Lower leg skin (tissue), 4 donors: ENCODE measurements around the gene MZB1. TPM values are rescaled to one million over a fixed set of nuclear protein-coding genes. Genes with fewer than 3 reads are reported as not detected.

Experiments
- DNase-seq, 2 donors: peaks; one replicate each; pipeline ENCODE4 v3.0.0-alpha.2; 2019; ENCODE audit warnings: low spot score in 2 of 2
- H3K4me3 ChIP-seq: fragments of 200-600 bp; sonication (generic); 2 replicates; pipeline ENCODE4 v1.5.1; 2017; ENCODE audit warnings: mild to moderate bottlenecking, low read depth; ENCODE audit not compliant: poor library complexity, severe bottlenecking
- POLR2A ChIP-seq, 2 donors: fragments of 450-650 bp; IDR thresholded peaks; one replicate each; pipeline ENCODE4 v1.6.1; 2016 to 2017; ENCODE audit warnings: antibody characterized with exemption in 2 of 2, mild to moderate bottlenecking in 1 of 2, moderate library complexity in 1 of 2
- WGBS, 2 donors: methylation state at CpG; one replicate each; pipeline ENCODE4 v1.1.5; 2018; 5-methylcytosine and 5-hydroxymethylcytosine counted together
- intact Hi-C: fragments of 100-400 bp; cut with DNase I; formaldehyde crosslinking; loops from one replicate; pipeline ENCODE4 v1.15.0; 2023; ENCODE audit warnings: low total_unique reads
- total RNA-seq, 4 donors: library from RNA; depleted of rRNA; stranded (reverse); fragments of >200 nt; gene quantifications; one replicate each; pipeline ENCODE4 v1.1.0, GENCODE V29; 2016
- TF ChIP-seq, protein P1 (sequence below), 3 donors: fragments of 450-650 bp; IDR thresholded peaks; one replicate each; pipeline ENCODE4 v1.5.1; 2016; ENCODE audit warnings: antibody characterized with exemption in 3 of 3, mild to moderate bottlenecking in 3 of 3, moderate library complexity in 2 of 3

Gene MZB1
- total RNA-seq, 4 donors from 2014 or later: not detected

- TF ChIP-seq, protein P1, sequence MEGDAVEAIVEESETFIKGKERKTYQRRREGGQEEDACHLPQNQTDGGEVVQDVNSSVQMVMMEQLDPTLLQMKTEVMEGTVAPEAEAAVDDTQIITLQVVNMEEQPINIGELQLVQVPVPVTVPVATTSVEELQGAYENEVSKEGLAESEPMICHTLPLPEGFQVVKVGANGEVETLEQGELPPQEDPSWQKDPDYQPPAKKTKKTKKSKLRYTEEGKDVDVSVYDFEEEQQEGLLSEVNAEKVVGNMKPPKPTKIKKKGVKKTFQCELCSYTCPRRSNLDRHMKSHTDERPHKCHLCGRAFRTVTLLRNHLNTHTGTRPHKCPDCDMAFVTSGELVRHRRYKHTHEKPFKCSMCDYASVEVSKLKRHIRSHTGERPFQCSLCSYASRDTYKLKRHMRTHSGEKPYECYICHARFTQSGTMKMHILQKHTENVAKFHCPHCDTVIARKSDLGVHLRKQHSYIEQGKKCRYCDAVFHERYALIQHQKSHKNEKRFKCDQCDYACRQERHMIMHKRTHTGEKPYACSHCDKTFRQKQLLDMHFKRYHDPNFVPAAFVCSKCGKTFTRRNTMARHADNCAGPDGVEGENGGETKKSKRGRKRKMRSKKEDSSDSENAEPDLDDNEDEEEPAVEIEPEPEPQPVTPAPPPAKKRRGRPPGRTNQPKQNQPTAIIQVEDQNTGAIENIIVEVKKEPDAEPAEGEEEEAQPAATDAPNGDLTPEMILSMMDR (IDR thresholded peaks at IDR 0.05): no peak
- TF ChIP-seq POLR2A (IDR thresholded peaks at IDR 0.05): no peak
- no peak overlapping the region for H3K4me3 ChIP-seq
- intact Hi-C loops: no loop called here
- WGBS, 2 donors: 82 to 85% methylated on average over 1 of the region's 1 CpG
- peak in 1 of 2 donors; percentile 10 for DNase-seq
Observed at GRCh38 chr5:139418793-139419192, 29.1 kb upstream of the MZB1 start.

DNA sequence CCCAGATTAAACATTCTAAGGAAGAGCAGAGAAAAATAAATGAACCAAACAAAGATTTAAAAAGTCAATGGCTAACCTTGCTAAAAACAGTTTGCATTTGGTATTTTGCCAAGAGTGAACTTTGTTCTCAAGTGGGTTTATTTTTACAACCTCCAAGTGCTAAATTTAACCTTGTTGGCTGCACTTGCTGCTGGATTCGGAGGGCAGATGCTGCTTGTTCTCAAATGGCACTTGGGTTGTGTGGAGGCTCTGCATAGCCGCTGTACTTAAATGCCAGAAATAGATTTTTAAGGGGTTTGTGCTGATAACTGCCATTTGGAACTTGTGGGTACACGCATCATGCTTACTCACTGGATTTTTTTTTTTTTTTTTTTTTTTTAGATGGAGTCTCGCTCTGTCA is 27.5 kb upstream of the MZB1 start:
- DNase-seq: peak in 1 of 2 donors; percentile 46
- TF ChIP-seq, protein P1 (IDR thresholded peaks at IDR 0.05): no peak
- no peak for TF ChIP-seq POLR2A (IDR thresholded peaks at IDR 0.05)
- H3K4me3 ChIP-seq: no peak overlapping the region
- WGBS, 2 donors: 49 to 55% methylated on average over 4 of the region's 4 CpGs
- intact Hi-C loops: no loop called here

- intact Hi-C loops: no loop called here
- no peak overlapping the region for H3K4me3 ChIP-seq
- peak in 1 of 2 donors; percentile 62 for DNase-seq
- WGBS, 2 donors: 55 to 71% methylated on average over 9 of the region's 9 CpGs
- TF ChIP-seq, protein P1 (IDR thresholded peaks at IDR 0.05): no peak
- TF ChIP-seq POLR2A (IDR thresholded peaks at IDR 0.05): no peak
Observed at GRCh38 chr5:139416651-139417050, 26.9 kb upstream of the MZB1 start.

DNA sequence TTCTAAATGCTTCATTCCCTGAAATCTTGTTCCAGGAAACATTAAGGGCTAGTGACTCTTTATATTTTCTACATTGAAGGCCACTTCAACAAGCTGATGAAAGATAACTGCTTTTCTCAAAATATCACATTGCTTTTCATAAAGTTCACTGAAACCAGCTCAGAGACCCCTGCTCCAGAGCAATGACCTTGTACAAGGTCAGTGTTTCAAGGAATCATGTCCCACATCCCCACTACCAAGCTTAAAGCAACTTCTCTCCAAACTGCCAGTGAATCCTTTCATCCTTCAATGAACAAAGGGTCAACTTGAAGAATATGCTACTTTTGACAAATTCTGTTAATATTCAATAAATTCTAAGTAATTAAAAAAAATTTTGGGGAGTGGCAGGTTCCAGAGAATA is 26.2 kb upstream of the MZB1 start:
- intact Hi-C loops: no loop called here
- TF ChIP-seq, protein P1 (IDR thresholded peaks at IDR 0.05): no peak
- no peak for TF ChIP-seq POLR2A (IDR thresholded peaks at IDR 0.05)
- no peak for DNase-seq
- H3K4me3 ChIP-seq: no peak overlapping the region

GRCh38 chr5:139415221-139415861 is 25.6 kb upstream of the MZB1 start:
- H3K4me3 ChIP-seq: no peak overlapping the region
- DNase-seq: peak in 1 of 2 donors; percentile 81
- WGBS, 2 donors: 39 to 51% methylated on average over 8 of the region's 8 CpGs
- TF ChIP-seq, protein P1 (IDR thresholded peaks at IDR 0.05): no peak
- TF ChIP-seq POLR2A (IDR thresholded peaks at IDR 0.05): no peak
- intact Hi-C loops: no loop called here
